ENCODE measurements around the gene UBE4B.
"Not testable (repeated sequence)": the region's sequence is repeated elsewhere in the genome, so short reads cannot be mapped to it uniquely, and the experiment has no call there.

The UBE4B gene

GRCh38 chr1:10045480-10046355 lies 13.0 kb downstream of the UBE4B start:
- no peak for DNase-seq

GRCh38 chr1:10046356-10047085 lies 13.8 kb downstream of the UBE4B start:
- DNase-seq, result no peak

DNA sequence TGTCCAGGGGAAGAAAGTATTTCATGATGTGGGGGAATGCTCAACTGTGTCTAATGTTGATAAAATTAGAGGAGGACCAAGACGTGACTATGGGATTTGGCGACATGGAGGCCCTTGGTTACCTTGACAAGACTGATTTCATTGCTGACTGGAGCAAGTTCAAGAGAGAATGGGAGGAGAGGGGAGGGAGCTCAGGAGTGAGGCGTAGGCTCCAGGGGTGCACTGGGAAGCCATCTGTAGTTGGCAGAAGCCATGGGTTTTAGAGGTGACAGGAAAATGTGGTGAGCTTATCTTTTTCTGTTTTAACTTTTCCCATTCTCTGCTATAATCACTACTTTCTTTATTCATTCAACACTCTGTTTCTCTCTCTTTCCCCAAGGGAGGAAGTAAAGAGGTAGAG lies 15.8 kb downstream of the UBE4B start:
- DNase-seq, result no peak

- DNase-seq, result no peak
Measured at GRCh38 chr1:10050611-10051010, 17.9 kb downstream of the UBE4B start.

- no peak for DNase-seq
Measured at GRCh38 chr1:10051656-10052055, 18.9 kb downstream of the UBE4B start.

GRCh38 chr1:10052347-10052746 lies 19.6 kb downstream of the UBE4B start:
- no peak for DNase-seq

DNA sequence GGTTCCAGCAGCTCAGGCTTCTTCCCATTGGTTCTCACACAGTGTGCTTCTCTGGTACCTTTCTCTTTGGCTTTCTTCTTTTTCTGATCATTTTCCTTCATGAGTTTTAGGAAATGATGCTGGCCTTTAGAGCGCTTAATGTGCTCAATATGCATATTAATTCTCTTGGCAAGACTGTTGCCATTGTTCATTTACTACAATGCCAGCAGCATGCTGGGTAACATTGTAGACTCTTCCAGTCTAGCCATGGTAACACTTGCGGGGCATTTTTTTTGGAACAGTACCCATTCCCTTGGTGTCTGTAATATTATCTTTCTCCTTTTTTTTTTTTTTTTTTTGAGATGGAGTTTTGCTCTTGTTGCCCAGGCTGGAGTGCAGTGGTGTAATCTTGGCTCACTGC lies 21.7 kb downstream of the UBE4B start:
- no peak for DNase-seq

DNA sequence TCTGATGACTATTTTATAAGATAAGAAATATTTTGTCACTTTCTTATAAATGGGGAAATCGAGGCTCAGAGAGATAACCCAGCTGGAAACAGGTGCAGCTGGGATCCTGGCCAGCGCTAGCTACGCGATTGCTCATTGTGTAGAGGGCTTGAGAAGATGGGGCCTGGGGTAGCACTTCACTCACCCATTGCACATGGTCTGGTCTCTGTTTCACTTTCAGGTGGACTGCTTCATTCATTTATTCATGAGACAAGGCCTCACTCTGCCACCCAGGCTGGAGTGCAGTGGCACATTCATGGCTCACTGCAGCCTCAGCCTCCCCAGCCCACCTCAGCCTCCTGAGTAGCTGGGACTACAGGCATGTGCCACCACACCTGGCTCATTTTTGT lies 23.8 kb downstream of the UBE4B start:
- no peak for DNase-seq

- DNase-seq, result no peak
Measured at GRCh38 chr1:10057343-10057742, 24.6 kb downstream of the UBE4B start.

- DNase-seq, result no peak
Measured at GRCh38 chr1:10057796-10058195, 25.0 kb downstream of the UBE4B start.

GRCh38 chr1:10059342-10059718 lies 26.6 kb downstream of the UBE4B start:
- DNase-seq, result no peak

- DNase-seq, result no peak
Measured at GRCh38 chr1:10060311-10061100, 27.7 kb downstream of the UBE4B start.

GRCh38 chr1:10061276-10061675 lies 28.5 kb downstream of the UBE4B start:
- DNase-seq, result no peak

DNA sequence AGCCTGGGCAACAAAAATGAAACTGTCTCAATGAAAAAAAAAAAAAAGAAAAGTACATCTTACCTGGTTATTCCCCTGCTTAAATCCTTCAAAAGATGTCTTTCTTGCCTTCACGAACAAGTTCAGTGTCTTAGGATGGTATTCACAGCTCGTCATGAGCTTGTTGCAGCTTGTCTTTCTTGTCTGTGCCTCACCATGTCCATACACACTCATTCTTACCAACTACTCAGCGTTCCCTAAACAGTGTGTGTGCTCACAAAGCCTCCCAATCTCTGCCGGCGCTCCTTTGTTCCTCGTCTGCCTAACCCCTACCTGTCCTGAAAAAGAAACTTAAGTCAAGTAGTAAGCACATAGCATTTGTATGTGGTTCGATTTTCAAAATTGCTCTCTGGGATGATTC lies 31.1 kb downstream of the UBE4B start:
- DNase-seq, result no peak

GRCh38 chr1:10064416-10065343 lies 31.9 kb downstream of the UBE4B start:
- no peak for DNase-seq

DNA sequence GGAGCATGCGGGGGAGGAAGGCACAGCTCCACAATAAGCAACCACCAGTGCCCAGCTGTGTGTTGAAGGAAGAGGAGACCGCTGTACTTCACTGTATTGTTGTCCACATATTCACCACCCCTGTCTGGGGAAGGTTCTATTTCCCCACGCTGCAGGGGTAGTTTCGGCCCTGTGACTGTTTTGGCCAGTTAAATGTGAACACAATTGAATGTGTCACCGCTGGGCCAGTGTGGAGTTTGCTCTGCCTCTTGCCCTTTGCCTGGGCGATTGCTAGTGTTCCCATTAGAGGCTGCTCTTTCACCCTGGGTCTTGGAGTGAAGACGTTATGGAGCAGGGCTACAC lies 32.6 kb downstream of the UBE4B start:
- DNase-seq, result no peak

GRCh38 chr1:10065760-10066159 lies 33.0 kb downstream of the UBE4B start:
- DNase-seq, result no peak

DNA sequence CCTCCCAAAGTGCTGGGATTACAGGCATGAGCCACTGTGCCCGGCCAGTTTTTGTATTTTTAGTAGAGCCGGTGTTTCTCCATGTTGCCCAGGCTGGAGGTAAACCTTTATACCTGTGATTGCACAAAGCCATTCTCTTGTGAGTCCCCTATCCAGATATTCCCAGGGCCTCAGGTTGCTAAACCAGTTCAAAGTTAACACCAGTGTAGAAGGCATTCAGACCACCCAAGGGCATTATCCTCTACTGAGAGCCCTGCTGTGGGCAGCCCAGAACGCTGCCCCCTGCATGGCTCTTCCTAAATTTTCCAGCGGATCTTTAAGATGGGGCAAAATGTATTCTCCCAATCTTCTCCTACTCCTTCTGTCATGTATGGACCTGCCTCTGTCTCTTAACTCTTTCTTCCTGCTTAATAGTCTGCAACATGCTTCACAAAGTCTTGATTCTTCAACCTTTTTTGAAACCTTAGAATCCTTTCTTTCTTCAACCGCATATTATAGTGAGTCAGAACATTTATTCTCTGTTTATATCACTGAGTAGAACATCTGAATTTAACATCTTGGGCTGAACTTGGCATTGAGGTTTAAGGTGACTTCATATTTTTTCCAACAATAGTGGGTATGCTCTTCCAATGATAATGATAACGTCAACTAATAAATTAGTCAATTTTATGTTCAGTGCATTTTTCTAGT lies 36.0 kb downstream of the UBE4B start:
- DNase-seq, result no peak

- no peak for DNase-seq
Measured at GRCh38 chr1:10070206-10070605, 37.4 kb downstream of the UBE4B start.

- no peak for DNase-seq
Measured at GRCh38 chr1:10071640-10072039, 38.9 kb downstream of the UBE4B start.

GRCh38 chr1:10073371-10073770 lies 40.6 kb downstream of the UBE4B start:
- DNase-seq, result not testable (repeated sequence)
